LNCAP (cell line): Measurements from ENCODE around the gene OPRL1.

Source experiments
- TF ChIP-seq, protein P1 (sequence below): fragments of 450-650 bp; IDR thresholded peaks from 2 replicates; pipeline ENCODE4 v1.5.1; 2017; ENCODE audit warnings: mild to moderate bottlenecking

OPRL1 gene

GRCh38 chr20:64093013-64093503, 13.2 kb downstream of the OPRL1 start:
- TF ChIP-seq, protein P1, sequence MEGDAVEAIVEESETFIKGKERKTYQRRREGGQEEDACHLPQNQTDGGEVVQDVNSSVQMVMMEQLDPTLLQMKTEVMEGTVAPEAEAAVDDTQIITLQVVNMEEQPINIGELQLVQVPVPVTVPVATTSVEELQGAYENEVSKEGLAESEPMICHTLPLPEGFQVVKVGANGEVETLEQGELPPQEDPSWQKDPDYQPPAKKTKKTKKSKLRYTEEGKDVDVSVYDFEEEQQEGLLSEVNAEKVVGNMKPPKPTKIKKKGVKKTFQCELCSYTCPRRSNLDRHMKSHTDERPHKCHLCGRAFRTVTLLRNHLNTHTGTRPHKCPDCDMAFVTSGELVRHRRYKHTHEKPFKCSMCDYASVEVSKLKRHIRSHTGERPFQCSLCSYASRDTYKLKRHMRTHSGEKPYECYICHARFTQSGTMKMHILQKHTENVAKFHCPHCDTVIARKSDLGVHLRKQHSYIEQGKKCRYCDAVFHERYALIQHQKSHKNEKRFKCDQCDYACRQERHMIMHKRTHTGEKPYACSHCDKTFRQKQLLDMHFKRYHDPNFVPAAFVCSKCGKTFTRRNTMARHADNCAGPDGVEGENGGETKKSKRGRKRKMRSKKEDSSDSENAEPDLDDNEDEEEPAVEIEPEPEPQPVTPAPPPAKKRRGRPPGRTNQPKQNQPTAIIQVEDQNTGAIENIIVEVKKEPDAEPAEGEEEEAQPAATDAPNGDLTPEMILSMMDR, result no peak

GRCh38 chr20:64095455-64095854, 15.6 kb downstream of the OPRL1 start:
- TF ChIP-seq, protein P1, result no peak

DNA sequence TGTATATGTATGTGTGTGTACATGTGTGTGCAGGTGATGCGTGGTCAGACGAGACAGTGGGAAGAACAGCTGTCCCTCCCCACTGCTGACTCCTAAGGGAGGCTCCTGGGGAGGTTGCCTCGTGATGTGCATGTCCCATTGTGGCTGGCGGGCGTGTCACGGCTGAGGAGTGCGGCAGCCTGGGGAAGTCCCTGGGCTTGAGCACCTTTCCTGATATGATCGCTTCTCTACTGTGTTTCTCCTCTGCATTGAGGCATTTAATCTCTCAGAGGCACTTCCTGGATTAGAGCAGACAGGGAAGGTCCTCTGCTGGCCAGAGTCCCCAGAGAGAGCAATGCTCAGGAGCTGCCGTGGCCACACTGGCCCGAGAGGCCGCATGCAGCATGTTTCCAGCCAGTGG, 16.0 kb downstream of the OPRL1 start:
- TF ChIP-seq, protein P1, result no peak

- TF ChIP-seq, protein P1, result no peak
These were observed 16.7 kb downstream of the OPRL1 start for GRCh38 chr20:64096535-64096934.

- TF ChIP-seq, protein P1, result no peak
These were observed 18.7 kb downstream of the OPRL1 start for GRCh38 chr20:64098471-64099013.

GRCh38 chr20:64099086-64099786, 19.4 kb downstream of the OPRL1 start:
- TF ChIP-seq, protein P1, result no peak

DNA sequence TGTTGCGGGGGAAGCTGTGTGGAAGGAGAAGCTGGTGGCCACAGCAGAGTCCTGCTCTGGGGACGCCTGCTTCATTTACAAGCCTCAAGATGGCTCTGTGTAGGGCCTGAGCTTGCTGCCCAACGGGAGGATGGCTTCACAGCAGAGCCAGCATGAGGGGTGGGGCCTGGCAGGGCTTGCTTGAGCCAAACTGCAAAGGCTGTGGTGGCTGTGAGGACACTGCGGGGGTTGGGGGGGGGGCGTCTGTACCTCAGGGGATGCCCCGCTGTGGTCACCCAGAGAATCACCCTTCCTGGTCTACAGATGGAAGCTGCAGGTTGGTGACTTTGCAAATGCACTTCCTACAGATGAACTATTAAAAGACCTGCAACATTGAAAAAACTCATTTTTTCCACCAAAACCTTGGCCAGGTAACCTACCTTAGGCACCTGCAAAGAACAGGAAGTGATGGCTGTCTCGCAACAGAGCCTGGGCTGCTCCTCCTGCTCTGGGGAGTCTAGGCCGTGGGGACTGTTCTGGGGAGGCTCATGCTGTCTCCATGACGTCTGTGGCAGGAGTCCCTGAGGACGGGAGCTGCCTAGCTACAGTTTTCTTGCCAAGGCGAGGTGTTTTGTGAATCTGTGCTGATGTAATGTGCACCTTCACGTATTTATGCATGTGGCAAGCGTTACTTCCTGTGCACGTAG, 20.1 kb downstream of the OPRL1 start:
- TF ChIP-seq, protein P1, result no peak
